ENCODE measurements around the gene CACNA1C. TPM values are rescaled to one million over a fixed set of nuclear protein-coding genes. Genes with fewer than 3 reads are reported as not detected.
A peak's percentile ranks its signal among the peaks of the same experiment; 100 is the strongest.

The CACNA1C gene
- total RNA-seq, 4 donors from 2014 or later: 0.38 to 2.4 (median 1.4) TPM

DNA sequence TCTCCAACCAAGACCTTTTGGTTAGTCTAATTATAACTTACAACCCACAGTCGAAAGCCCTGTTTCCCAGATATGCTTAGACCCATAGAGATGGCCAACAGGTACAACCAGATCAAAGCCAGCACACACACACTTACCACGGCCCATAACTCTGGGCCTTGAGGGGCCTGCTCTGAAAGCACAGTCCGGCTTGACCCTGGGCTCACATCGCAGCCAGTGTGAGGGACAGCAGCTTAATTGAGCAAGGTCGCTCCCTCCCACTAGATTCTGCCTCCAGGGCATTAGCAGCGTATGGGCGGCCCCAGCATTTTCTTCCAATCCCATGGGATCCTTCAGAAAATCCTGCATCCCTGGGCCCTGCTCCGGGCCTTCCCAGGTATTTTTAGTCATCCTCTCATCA lies 584.6 kb downstream of the CACNA1C start:
- H3K4me3 ChIP-seq (ENCODE audit: low read depth, poor library complexity, severe bottlenecking): no peak overlapping the region
- TF ChIP-seq CTCF (IDR thresholded peaks at IDR 0.05): no peak
- TF ChIP-seq POLR2A (IDR thresholded peaks at IDR 0.05): no peak
- intact Hi-C loops (cut with DNase I; ENCODE audit: low total_unique reads): no loop called here
- 78 to 82% methylated on average over 8 of the region's 8 CpGs for WGBS, 2 donors
- no peak for DNase-seq (ENCODE audit: low spot score in 2 of 2)

DNA sequence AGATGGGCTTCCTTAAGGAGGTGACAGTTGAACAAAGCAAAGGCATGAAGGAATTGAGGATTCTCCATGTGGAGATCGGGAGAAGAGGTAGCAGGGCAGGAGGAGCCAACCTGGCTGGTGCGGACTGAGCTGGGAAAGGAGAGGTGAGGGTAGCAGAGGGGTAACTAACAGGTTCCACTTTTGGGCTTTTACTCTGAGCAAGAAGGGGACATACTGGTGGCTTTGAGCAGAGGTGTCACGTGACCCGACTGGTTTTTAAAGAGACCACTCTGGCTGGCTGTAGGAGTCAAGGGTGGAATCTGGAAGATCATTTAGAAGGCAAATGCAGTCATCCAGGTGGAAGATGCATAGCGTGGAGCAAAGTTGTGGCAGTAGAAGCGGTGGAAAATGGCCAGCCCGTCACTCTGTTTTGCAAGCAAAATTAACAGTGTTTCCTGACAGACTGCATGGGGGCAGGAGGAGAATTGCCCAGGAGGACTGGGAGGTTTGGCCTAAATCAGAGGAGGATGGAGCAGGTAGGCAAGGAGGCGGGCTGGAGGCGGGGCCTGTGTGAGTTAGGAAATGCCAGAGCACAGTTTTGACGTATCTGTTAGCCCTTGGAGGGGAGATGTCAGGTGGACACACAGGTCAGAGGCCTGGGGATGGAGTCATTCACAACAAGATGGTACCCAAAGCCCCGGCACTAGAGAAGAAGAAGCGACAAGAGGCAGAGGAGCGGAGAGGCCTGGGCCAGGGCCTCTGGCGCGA lies 585.7 kb downstream of the CACNA1C start:
- no peak for TF ChIP-seq CTCF (IDR thresholded peaks at IDR 0.05)
- no peak overlapping the region for H3K4me3 ChIP-seq (ENCODE audit: low read depth, poor library complexity, severe bottlenecking)
- WGBS, 2 donors: 93 to 95% methylated on average over 15 of the region's 15 CpGs
- peak in 1 of 2 donors; percentile 61 for DNase-seq (ENCODE audit: low spot score in 2 of 2)
- intact Hi-C loops (cut with DNase I; ENCODE audit: low total_unique reads): no loop called here

GRCh38 chr12:2639020-2639298 lies 586.2 kb downstream of the CACNA1C start:
- intact Hi-C loops (cut with DNase I; ENCODE audit: low total_unique reads): no loop called here
- DNase-seq (ENCODE audit: low spot score in 2 of 2): no peak
- no peak overlapping the region for H3K4me3 ChIP-seq (ENCODE audit: low read depth, poor library complexity, severe bottlenecking)
- TF ChIP-seq POLR2A (IDR thresholded peaks at IDR 0.05): no peak
- TF ChIP-seq CTCF (IDR thresholded peaks at IDR 0.05): no peak
- WGBS, 2 donors: 95 to 98% methylated on average over 10 of the region's 10 CpGs

GRCh38 chr12:2640281-2640680 lies 587.5 kb downstream of the CACNA1C start:
- TF ChIP-seq CTCF (IDR thresholded peaks at IDR 0.05): no peak
- no peak for TF ChIP-seq POLR2A (IDR thresholded peaks at IDR 0.05)
- H3K4me3 ChIP-seq (ENCODE audit: low read depth, poor library complexity, severe bottlenecking): no peak overlapping the region
- intact Hi-C loops (cut with DNase I; ENCODE audit: low total_unique reads): no loop called here
- WGBS, 2 donors: 46 to 50% methylated on average over 10 of the region's 10 CpGs
- no peak for DNase-seq (ENCODE audit: low spot score in 2 of 2)

DNA sequence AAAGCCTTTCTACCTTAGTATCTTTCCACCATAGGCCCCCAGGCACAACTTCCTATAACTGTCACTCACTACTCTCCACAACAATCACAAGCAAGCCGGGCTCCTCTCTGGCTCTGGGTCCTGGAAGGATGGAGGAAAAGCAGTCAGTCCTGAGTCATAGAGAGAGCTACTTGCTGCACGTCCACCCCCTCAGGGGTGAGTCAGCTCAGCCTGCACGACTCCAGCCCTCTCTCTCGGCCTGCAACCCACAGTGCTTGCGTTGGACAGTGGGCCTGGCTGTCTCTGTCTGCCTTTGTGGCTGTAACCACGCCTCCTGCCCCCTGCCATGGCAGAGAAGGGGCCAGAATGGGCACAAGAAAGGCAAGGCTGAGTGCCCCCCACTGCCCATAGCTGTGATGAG lies 587.9 kb downstream of the CACNA1C start:
- intact Hi-C loops (cut with DNase I; ENCODE audit: low total_unique reads): no loop called here
- peak; percentile 46 to 88 for DNase-seq (ENCODE audit: low spot score in 2 of 2)
- H3K4me3 ChIP-seq (ENCODE audit: low read depth, poor library complexity, severe bottlenecking): no peak overlapping the region
- WGBS, 2 donors: 22 to 24% methylated on average over 6 of the region's 6 CpGs
- TF ChIP-seq POLR2A (IDR thresholded peaks at IDR 0.05) (no peak), CTCF (IDR thresholded peaks at IDR 0.05) (no peak)

DNA sequence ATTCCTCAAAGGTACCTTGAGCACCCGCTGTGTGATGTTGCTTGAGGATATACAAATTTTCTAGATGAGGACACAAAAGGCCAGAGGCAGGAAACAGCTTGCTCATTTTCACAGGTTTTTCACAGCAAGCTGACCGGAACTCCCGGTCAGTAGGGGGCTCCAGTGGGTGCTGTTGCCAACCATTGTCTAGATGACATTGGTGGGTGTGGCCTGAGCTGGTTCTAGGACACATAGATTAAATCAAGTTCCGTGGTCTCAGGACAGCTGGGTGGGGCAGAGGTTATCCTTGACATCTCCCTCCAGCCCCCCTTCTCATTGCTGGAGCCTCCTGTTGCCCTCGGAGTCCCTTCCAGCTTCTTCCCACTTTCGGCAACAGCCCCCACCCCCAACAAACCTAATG lies 588.4 kb downstream of the CACNA1C start:
- peak in 1 of 2 donors; percentile 84 for DNase-seq (ENCODE audit: low spot score in 2 of 2)
- no peak overlapping the region for H3K4me3 ChIP-seq (ENCODE audit: low read depth, poor library complexity, severe bottlenecking)
- TF ChIP-seq CTCF (IDR thresholded peaks at IDR 0.05) (no peak), POLR2A (IDR thresholded peaks at IDR 0.05) (no peak)
- intact Hi-C loops (cut with DNase I; ENCODE audit: low total_unique reads): no loop called here
- WGBS, 2 donors: 53 to 64% methylated on average over 6 of the region's 6 CpGs
